GM21717 (cell line): ENCODE results near the gene FNDC3A.
"Not testable (repeated sequence)": the region's sequence is repeated elsewhere in the genome, so short reads cannot be mapped to it uniquely, and the experiment has no call there.

Source experiments
- ATAC-seq: cut with Tn5 transposase; IDR thresholded peaks from one replicate; pipeline ENCODE4 v1.9.1; 2021; ENCODE audit warnings: mild to moderate bottlenecking, moderate library complexity; ENCODE audit not compliant: unreplicated experiment

Gene FNDC3A

GRCh38 chr13:48975101-48975855 is 434 bp upstream of the FNDC3A start:
- peak; percentile 21 for ATAC-seq

- ATAC-seq: peak; percentile 13
Observed at GRCh38 chr13:48976576-48977285, 1.0 kb downstream of the FNDC3A start.

- no peak for ATAC-seq
Observed at GRCh38 chr13:48977286-48977625, 1.5 kb downstream of the FNDC3A start.

- ATAC-seq: no peak
Observed at GRCh38 chr13:48977973-48978372, 2.3 kb downstream of the FNDC3A start.

GRCh38 chr13:48978942-48979601 is 3.4 kb downstream of the FNDC3A start:
- ATAC-seq: no peak

- ATAC-seq: peak; percentile 42
Observed at GRCh38 chr13:48979892-48980291, 4.2 kb downstream of the FNDC3A start.

- ATAC-seq: no peak
Observed at GRCh38 chr13:48983331-48983730, 7.6 kb downstream of the FNDC3A start.

GRCh38 chr13:48985756-48986155 is 10.0 kb downstream of the FNDC3A start:
- ATAC-seq: no peak

GRCh38 chr13:48990900-48991299 is 15.2 kb downstream of the FNDC3A start:
- ATAC-seq: no peak

- ATAC-seq: no peak
Observed at GRCh38 chr13:48993150-48993549, 17.4 kb downstream of the FNDC3A start.

GRCh38 chr13:48994706-48995105 is 19.0 kb downstream of the FNDC3A start:
- peak; percentile 59 for ATAC-seq

GRCh38 chr13:48998641-48999292 is 23.1 kb downstream of the FNDC3A start:
- ATAC-seq: no peak

- no peak for ATAC-seq
Observed at GRCh38 chr13:49000247-49000646, 24.5 kb downstream of the FNDC3A start.

GRCh38 chr13:49018986-49019635 is 43.4 kb downstream of the FNDC3A start:
- not testable (repeated sequence) for ATAC-seq

GRCh38 chr13:49020328-49020727 is 44.6 kb downstream of the FNDC3A start:
- no peak for ATAC-seq

GRCh38 chr13:49020940-49021553 is 45.3 kb downstream of the FNDC3A start:
- ATAC-seq: no peak

- ATAC-seq: no peak
Observed at GRCh38 chr13:49021953-49022352, 46.2 kb downstream of the FNDC3A start.

- ATAC-seq: no peak
Observed at GRCh38 chr13:49022472-49023144, 46.9 kb downstream of the FNDC3A start.

GRCh38 chr13:49023431-49023830 is 47.7 kb downstream of the FNDC3A start:
- no peak for ATAC-seq

GRCh38 chr13:49026851-49027250 is 51.1 kb downstream of the FNDC3A start:
- no peak for ATAC-seq
